ENCODE data around the gene KRTAP5-7.

DNA sequence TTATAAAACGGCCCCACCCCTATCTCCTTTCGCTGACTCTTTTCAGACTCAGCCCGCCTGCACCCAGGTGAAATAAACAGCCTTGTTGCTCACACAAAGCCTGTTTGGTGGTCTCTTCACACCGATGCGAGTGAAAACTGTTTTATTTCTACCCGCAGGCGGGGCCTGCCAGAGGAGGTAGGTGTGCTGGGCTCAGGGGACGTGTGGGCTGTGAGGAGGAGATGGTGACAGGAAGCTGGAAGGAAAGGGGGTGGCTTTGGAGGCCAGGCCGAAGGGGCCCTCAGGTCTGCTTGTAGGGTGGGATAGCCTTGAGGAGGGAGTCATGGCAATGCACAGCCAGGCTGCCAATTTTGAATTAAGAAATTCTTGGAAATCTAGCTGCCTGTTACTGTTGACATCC, 21.3 kb upstream of the KRTAP5-7 start:
- TF ChIP-seq, protein P1, sequence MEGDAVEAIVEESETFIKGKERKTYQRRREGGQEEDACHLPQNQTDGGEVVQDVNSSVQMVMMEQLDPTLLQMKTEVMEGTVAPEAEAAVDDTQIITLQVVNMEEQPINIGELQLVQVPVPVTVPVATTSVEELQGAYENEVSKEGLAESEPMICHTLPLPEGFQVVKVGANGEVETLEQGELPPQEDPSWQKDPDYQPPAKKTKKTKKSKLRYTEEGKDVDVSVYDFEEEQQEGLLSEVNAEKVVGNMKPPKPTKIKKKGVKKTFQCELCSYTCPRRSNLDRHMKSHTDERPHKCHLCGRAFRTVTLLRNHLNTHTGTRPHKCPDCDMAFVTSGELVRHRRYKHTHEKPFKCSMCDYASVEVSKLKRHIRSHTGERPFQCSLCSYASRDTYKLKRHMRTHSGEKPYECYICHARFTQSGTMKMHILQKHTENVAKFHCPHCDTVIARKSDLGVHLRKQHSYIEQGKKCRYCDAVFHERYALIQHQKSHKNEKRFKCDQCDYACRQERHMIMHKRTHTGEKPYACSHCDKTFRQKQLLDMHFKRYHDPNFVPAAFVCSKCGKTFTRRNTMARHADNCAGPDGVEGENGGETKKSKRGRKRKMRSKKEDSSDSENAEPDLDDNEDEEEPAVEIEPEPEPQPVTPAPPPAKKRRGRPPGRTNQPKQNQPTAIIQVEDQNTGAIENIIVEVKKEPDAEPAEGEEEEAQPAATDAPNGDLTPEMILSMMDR (IDR thresholded peaks at IDR 0.05; ENCODE audit: extremely low read depth in 1 of 2, insufficient read depth in 1 of 2, low read depth in 1 of 2, low read length in 2 of 2): no peak
- TF ChIP-seq MYC (IDR thresholded peaks at IDR 0.05; ENCODE audit: low read depth, low read length) (no peak), POLR2A (IDR thresholded peaks at IDR 0.05; ENCODE audit: low read depth, low read length) (no peak)

Data from endothelial cell of umbilical vein (primary cell).